K562 (cell line): Measurements from ENCODE around the gene MIEN1. TPM values are rescaled to one million over a fixed set of nuclear protein-coding genes. Genes with fewer than 3 reads are reported as not detected.

ENCODE experiments used
- ATAC-seq: fragments of 200-7000 bp; cut with Tn5 transposase; 3 replicates; pipeline ENCODE4 v1.9.1; 2020; ENCODE audit warnings: moderate library complexity
- BruUV-seq: library from RNA; stranded (reverse); fragments of 400-500 nt; replicated peaks from 2 replicates; lab custom pipeline; 2021; lab: Mats Ljungman, UMichigan
- CTCF ChIA-PET: fragments of 300-600 bp; formaldehyde crosslinking; extraction: SDS; loops from one replicate; lab custom pipeline; 2021; ENCODE audit warnings: low intra/inter-chr PET ratio; lab: Yijun Ruan, JAX
- POLR2A ChIA-PET: fragments of 300-600, 350-650 bp; sonication (Branson Sonifier 250); formaldehyde crosslinking; extraction: SDS; loops from one replicate; lab custom pipeline; 2021; ENCODE audit warnings: antibody characterized with exemption, inconsistent platforms; lab: Yijun Ruan, JAX
- DNase-seq, 4 experiments: peaks; one replicate each; pipeline versions ENCODE4 v3.0.0 to v3.0.0-alpha.2; 2011 to 2018; ENCODE audit warnings: low spot score in 3 of 4, mixed read lengths in 3 of 4; ENCODE audit errors: extremely low read depth in 1 of 4
- FAIRE-seq: peaks from 2 replicates; lab custom pipeline; 2011; peaks lifted over from hg19 to GRCh38; lab: Jason Lieb, UNC
- H2AFZ ChIP-seq: 2 replicates; pipeline ENCODE4 v1.6.0; 2011; ENCODE audit warnings: low read depth, low read length, control low read depth, inconsistent platforms
- H3K27ac ChIP-seq: fragments of 200-600 bp; 3 replicates; pipeline ENCODE4 v1.8.0; 2011; ENCODE audit warnings: low read depth, mild to moderate bottlenecking, control low read depth, inconsistent platforms, low read length, moderate library complexity, mixed read lengths; ENCODE audit errors: extremely low read depth
- H3K27me3 ChIP-seq, 2 experiments: fragments of 300-600 bp in 1 of 2; 2 replicates in 1 of 2; 3 replicates in 1 of 2; pipeline versions ENCODE4 v1.6.0 to v1.8.0; 2011; ENCODE audit warnings: inconsistent platforms in 2 of 2, low read length in 2 of 2, mild to moderate bottlenecking in 1 of 2, mixed read lengths in 1 of 2, moderate library complexity in 1 of 2; ENCODE audit not compliant: control insufficient read depth in 2 of 2, insufficient read depth in 2 of 2
- H3K36me3 ChIP-seq: fragments of 300-600 bp; 3 replicates; pipeline ENCODE4 v1.8.0; 2011; ENCODE audit warnings: mild to moderate bottlenecking, low read length, inconsistent platforms; ENCODE audit not compliant: control insufficient read depth, insufficient read depth
- H3K4me1 ChIP-seq, 2 experiments: fragments of 200-600 bp in 1 of 2; replicated peaks in 1 of 2; 2 replicates in 1 of 2; 3 replicates in 1 of 2; pipeline versions ENCODE4 v1.5.1 to v1.8.0; 2011; ENCODE audit warnings: inconsistent platforms in 2 of 2, low read length in 2 of 2, mild to moderate bottlenecking in 1 of 2, mixed read lengths in 1 of 2, moderate library complexity in 1 of 2; ENCODE audit not compliant: control insufficient read depth in 2 of 2, insufficient read depth in 2 of 2
- H3K4me2 ChIP-seq: 2 replicates; pipeline ENCODE4 v1.6.1; 2011; ENCODE audit warnings: low read length, control low read depth, inconsistent platforms, mixed read lengths; ENCODE audit not compliant: insufficient read depth
- H3K4me3 ChIP-seq: fragments of 200-600 bp; sonication (generic), shearing (Covaris generic); 2 replicates; pipeline ENCODE4 v1.5.1; 2016; ENCODE audit warnings: control low read depth, inconsistent platforms
- H3K79me2 ChIP-seq: fragments of 200-600 bp; 3 replicates; pipeline ENCODE4 v1.8.0; 2011; ENCODE audit warnings: low read length, inconsistent platforms; ENCODE audit not compliant: control insufficient read depth, insufficient read depth
- H3K9ac ChIP-seq, 2 experiments: 2 replicates each; pipeline versions ENCODE4 v1.6.0 to v1.6.1; 2011; ENCODE audit warnings: low read depth in 2 of 2, low read length in 2 of 2, control low read depth in 1 of 2, inconsistent platforms in 1 of 2, mild to moderate bottlenecking in 1 of 2, mixed read lengths in 1 of 2; ENCODE audit not compliant: insufficient read depth in 1 of 2
- H3K9me1 ChIP-seq: one replicate; pipeline ENCODE4 v1.6.0; 2011; ENCODE audit warnings: inconsistent platforms, mild to moderate bottlenecking, low read length, moderate library complexity; ENCODE audit not compliant: control insufficient read depth, insufficient read depth
- H3K9me3 ChIP-seq: replicated peaks from 2 replicates; pipeline ENCODE4 v1.5.1; 2011; ENCODE audit warnings: low read depth, low read length, inconsistent platforms; ENCODE audit not compliant: control insufficient read depth, insufficient read depth
- H4K20me1 ChIP-seq: replicated peaks from 2 replicates; pipeline ENCODE4 v1.6.1; 2011; ENCODE audit warnings: low read length, inconsistent platforms, mixed read lengths; ENCODE audit not compliant: control insufficient read depth, insufficient read depth
- BRD9 ChIP-seq: fragments of 450-650 bp; IDR thresholded peaks from 2 replicates; pipeline ENCODE4 v1.6.1; 2018; ENCODE audit warnings: low read depth; ENCODE audit not compliant: partially characterized antibody
- CBX1 ChIP-seq: sonication (generic); IDR thresholded peaks from 2 replicates; pipeline ENCODE4 v1.6.1; 2016; ENCODE audit warnings: antibody characterized with exemption, low read depth, mild to moderate bottlenecking
- FIP1L1 ChIP-seq: fragments of 200-400 bp; formaldehyde crosslinking; IDR thresholded peaks from 2 replicates; pipeline ENCODE4 v1.6.1; 2018; ENCODE audit warnings: mild to moderate bottlenecking, low read depth, low read length; ENCODE audit not compliant: poor library complexity, severe bottlenecking
- HEY1 ChIP-seq: fragments of 250-450 bp; sonication (Bioruptor Pico); IDR thresholded peaks from 2 replicates; pipeline ENCODE4 v1.5.0; 2020; ENCODE audit warnings: mild to moderate bottlenecking, moderate library complexity, borderline replicate concordance
- PTRF ChIP-seq: fragments of 450-650 bp; IDR thresholded peaks from 2 replicates; pipeline ENCODE4 v1.6.1; 2016; ENCODE audit warnings: mild to moderate bottlenecking, missing genetic modification characterization, missing compliant biosample characterization
- RUNX1 ChIP-seq: sonication (generic); IDR thresholded peaks from 2 replicates; pipeline ENCODE4 v1.6.1; 2016; ENCODE audit warnings: antibody characterized with exemption, low read depth
- ZNF584 ChIP-seq: fragments of 200-800 bp; sonication (Bioruptor generic); IDR thresholded peaks from 2 replicates; pipeline ENCODE4 v1.6.1; 2016; ENCODE audit warnings: low read depth, mild to moderate bottlenecking, missing genetic modification characterization, missing compliant biosample characterization
- WGBS: fragments of 100-300 bp; shearing (Covaris generic); methylation state at CpG from one replicate; pipeline ENCODE4 v1.1.6; 2016; ENCODE audit warnings: low coverage, mixed read lengths; ENCODE audit not compliant: insufficient coverage; ENCODE audit errors: missing lambda C conversion rate; 5-methylcytosine and 5-hydroxymethylcytosine counted together
- in situ Hi-C: fragments of 300-500 bp; cut with MboI; formaldehyde crosslinking; loops from 4 replicates; pipeline ENCODE4 v1.15.0; 2018; ENCODE audit warnings: inconsistent platforms, mixed read lengths
- intact Hi-C: fragments of 100-400 bp; cut with micrococcal nuclease; formaldehyde crosslinking; loops from 2 replicates; pipeline ENCODE4 v1.14.2; 2022
- polyA plus RNA-seq, 8 experiments: library from polyadenylated mRNA; depleted of rRNA in 4 of 8; stranded (reverse) in 5 of 8; unstranded in 3 of 8; fragments of >200 nt; fragmentation: Nextera tagmentation in 2 of 8; fragmentation: Illumina TruSeq in 1 of 8; extraction: Ambion mirVana in 2 of 8; extraction: Trizol in 1 of 8; gene quantifications; 2 replicates each; pipeline versions ENCODE4 v1.2.1 to v1.2.3, GENCODE V29; 2011 to 2014; ENCODE audit warnings: inconsistent platforms in 1 of 8, missing spikeins in 1 of 8
- total RNA-seq, 7 experiments: library from RNA; depleted of rRNA in 6 of 7; stranded (reverse); fragments of >200 nt in 6 of 7; fragmentation: Illumina TruSeq in 2 of 7; extraction: Trizol in 2 of 7; gene quantifications; 2 replicates each; pipeline versions ENCODE4 v1.2.1 to v1.2.3, GENCODE V29; 2011 to 2021; ENCODE audit warnings: low replicate concordance in 1 of 7
- TF ChIP-seq, protein P1 (sequence below): fragments of 450-650 bp; IDR thresholded peaks from 2 replicates; pipeline ENCODE4 v1.6.1; 2016; ENCODE audit warnings: low read depth

Gene MIEN1
- total and polyA plus RNA-seq, 9 of the 15 experiments (the other 6 are each of a cell fraction or from before 2014, with no cell fraction given), result 61.3 to 142 (median 78.9) TPM

DNA sequence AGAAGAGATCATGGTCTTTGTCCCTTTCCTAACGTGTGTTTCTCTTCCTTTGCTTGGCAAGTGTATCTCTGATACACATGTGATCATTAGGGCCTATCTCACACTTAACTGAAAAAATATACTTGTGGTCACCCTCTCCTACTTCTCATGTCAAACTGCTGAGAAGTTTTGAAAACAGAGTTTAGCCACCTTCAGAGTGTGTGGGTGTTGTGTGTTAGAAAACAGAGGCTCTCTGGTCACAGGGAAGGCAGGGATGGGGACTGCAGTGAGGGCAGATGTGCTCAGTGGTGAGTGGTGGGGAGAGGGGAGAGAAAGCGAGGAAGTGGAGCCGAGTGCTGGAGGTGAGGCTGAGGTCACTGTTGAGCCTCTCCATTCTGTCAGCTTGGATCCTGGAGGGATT lies 36.8 kb upstream of the MIEN1 start:
- FAIRE-seq (no peak), ATAC-seq (no peak)
- Histone ChIP-seq H3K9ac (no peak overlapping the region), H4K20me1 (no peaks in the 10 kb centered on the region), H3K36me3 (no peaks in the 10 kb centered on the region), H3K9me3 (no peaks in the 10 kb centered on the region), H3K27me3 (peaks cover 34 to 41% of the 10 kb centered on the region in 2 experiments), H3K79me2 (no peaks in the 10 kb centered on the region), H3K4me2 (no peak overlapping the region), H3K4me1 (no peaks in the 10 kb centered on the region), H2AFZ (no peak overlapping the region), H3K9me1 (no peaks in the 10 kb centered on the region)
- ChIA-PET POLR2A (no interaction called here), CTCF (no interaction called here)
- BruUV-seq, result no TSS peak
- in situ Hi-C loops, result no loop called here
- intact Hi-C loops, result no loop called here
- TF ChIP-seq BRD9 (no peak), CBX1 (no peak), FIP1L1 (no peak), RUNX1 (no peak), PTRF (tag) (no peak), HEY1 (CRISPR knock-in tag) (no peak), ZNF584 (CRISPR knock-in tag) (no peak)
- TF ChIP-seq, protein P1, sequence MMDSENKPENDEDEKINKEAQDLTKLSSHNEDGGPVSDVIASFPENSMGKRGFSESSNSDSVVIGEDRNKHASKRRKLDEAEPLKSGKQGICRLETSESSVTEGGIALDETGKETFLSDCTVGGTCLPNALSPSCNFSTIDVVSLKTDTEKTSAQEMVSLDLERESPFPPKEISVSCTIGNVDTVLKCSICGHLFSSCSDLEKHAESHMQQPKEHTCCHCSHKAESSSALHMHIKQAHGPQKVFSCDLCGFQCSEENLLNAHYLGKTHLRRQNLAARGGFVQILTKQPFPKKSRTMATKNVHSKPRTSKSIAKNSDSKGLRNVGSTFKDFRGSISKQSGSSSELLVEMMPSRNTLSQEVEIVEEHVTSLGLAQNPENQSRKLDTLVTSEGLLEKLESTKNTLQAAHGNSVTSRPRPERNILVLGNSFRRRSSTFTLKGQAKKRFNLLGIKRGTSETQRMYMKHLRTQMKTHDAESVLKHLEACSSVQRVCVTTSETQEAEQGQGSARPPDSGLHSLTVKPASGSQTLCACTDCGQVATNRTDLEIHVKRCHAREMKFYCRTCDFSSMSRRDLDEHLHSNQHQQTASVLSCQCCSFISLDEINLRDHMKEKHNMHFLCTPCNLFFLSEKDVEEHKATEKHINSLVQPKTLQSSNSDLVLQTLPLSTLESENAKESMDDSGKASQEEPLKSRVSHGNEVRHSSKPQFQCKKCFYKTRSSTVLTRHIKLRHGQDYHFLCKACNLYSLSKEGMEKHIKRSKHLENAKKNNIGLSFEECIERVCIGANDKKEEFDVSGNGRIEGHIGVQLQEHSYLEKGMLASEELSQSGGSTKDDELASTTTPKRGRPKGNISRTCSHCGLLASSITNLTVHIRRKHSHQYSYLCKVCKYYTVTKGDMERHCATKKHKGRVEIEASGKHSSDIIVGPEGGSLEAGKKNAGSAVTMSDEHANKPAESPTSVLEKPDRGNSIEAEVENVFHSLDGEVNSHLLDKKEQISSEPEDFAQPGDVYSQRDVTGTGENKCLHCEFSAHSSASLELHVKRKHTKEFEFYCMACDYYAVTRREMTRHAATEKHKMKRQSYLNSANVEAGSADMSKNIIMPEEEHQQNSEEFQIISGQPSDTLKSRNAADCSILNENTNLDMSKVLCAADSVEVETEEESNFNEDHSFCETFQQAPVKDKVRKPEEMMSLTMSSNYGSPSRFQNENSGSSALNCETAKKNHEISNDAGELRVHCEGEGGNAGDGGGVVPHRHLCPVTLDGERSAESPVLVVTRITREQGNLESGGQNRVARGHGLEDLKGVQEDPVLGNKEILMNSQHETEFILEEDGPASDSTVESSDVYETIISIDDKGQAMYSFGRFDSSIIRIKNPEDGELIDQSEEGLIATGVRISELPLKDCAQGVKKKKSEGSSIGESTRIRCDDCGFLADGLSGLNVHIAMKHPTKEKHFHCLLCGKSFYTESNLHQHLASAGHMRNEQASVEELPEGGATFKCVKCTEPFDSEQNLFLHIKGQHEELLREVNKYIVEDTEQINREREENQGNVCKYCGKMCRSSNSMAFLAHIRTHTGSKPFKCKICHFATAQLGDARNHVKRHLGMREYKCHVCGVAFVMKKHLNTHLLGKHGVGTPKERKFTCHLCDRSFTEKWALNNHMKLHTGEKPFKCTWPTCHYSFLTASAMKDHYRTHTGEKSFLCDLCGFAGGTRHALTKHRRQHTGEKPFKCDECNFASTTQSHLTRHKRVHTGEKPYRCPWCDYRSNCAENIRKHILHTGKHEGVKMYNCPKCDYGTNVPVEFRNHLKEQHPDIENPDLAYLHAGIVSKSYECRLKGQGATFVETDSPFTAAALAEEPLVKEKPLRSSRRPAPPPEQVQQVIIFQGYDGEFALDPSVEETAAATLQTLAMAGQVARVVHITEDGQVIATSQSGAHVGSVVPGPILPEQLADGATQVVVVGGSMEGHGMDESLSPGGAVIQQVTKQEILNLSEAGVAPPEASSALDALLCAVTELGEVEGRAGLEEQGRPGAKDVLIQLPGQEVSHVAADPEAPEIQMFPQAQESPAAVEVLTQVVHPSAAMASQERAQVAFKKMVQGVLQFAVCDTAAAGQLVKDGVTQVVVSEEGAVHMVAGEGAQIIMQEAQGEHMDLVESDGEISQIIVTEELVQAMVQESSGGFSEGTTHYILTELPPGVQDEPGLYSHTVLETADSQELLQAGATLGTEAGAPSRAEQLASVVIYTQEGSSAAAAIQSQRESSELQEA, result no peak
- TF ChIP-seq, all 486 proteins: peak for 0
- 0% methylated on average over 1 of the region's 3 CpGs for WGBS
- H3K27ac ChIP-seq, result no peak overlapping the region
- DNase-seq, result no peak
- no peak overlapping the region for H3K4me3 ChIP-seq
